ENCODE measurements around the gene SCLT1. TPM values are rescaled to one million over a fixed set of nuclear protein-coding genes. Genes with fewer than 3 reads are reported as not detected.

The SCLT1 gene
- polyA plus RNA-seq, 1 donor (not counting 4 experiments of a cell fraction or from before 2014, with no cell fraction given): 5.8 TPM

GRCh38 chr4:128917781-128918180 lies 175.6 kb downstream of the SCLT1 start:
- H2AFZ ChIP-seq (ENCODE audit: control insufficient read depth, low read length): no peak overlapping the region
- TF ChIP-seq, protein P1, sequence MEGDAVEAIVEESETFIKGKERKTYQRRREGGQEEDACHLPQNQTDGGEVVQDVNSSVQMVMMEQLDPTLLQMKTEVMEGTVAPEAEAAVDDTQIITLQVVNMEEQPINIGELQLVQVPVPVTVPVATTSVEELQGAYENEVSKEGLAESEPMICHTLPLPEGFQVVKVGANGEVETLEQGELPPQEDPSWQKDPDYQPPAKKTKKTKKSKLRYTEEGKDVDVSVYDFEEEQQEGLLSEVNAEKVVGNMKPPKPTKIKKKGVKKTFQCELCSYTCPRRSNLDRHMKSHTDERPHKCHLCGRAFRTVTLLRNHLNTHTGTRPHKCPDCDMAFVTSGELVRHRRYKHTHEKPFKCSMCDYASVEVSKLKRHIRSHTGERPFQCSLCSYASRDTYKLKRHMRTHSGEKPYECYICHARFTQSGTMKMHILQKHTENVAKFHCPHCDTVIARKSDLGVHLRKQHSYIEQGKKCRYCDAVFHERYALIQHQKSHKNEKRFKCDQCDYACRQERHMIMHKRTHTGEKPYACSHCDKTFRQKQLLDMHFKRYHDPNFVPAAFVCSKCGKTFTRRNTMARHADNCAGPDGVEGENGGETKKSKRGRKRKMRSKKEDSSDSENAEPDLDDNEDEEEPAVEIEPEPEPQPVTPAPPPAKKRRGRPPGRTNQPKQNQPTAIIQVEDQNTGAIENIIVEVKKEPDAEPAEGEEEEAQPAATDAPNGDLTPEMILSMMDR (optimal IDR thresholded peaks at IDR 0.05 in 1 of 3, IDR thresholded peaks at IDR 0.05 in 1 of 3, conservative IDR thresholded peaks at IDR 0.05 in 1 of 3; ENCODE audit: extremely low read depth in 1 of 3, insufficient read depth in 2 of 3, low read length in 3 of 3): no peak
- TF ChIP-seq EZH2 (IDR thresholded peaks at IDR 0.05; ENCODE audit: low read length): no peak
- no peaks in the 10 kb centered on the region for H3K9me1 ChIP-seq (ENCODE audit: control insufficient read depth, extremely low read depth, insufficient read depth, low read length)
- no peaks in the 10 kb centered on the region for H4K20me1 ChIP-seq (ENCODE audit: control insufficient read depth, extremely low read depth, insufficient read depth, low read length)
- no peaks in the 10 kb centered on the region for H3K79me2 ChIP-seq (ENCODE audit: control insufficient read depth, insufficient read depth, low read length)
- dilution Hi-C loops (cut with MboI; ENCODE audit: extremely low pct_ligation_motif_present, low sequenced_read_pairs): no loop called here
- H3K9ac ChIP-seq (ENCODE audit: control insufficient read depth, extremely low read depth, insufficient read depth, low read length): no peak overlapping the region
- no peak overlapping the region for H3K4me2 ChIP-seq (ENCODE audit: control insufficient read depth, extremely low read depth, insufficient read depth, low read depth, low read length)
- H3K36me3 ChIP-seq (ENCODE audit: control insufficient read depth in 2 of 2, extremely low read depth in 1 of 2, insufficient read depth in 2 of 2, low read length in 2 of 2): no peaks in the 10 kb centered on the region
- H3K27ac ChIP-seq (ENCODE audit: control insufficient read depth, insufficient read depth, low read length): no peak overlapping the region
- DNase-seq (ENCODE audit: low read depth, low spot score) (no peak), FAIRE-seq (no peak)
- H3K9me3 ChIP-seq (ENCODE audit: control insufficient read depth, low read depth, low read length): no peaks in the 10 kb centered on the region
- H3K4me1 ChIP-seq (ENCODE audit: control insufficient read depth, extremely low read depth, insufficient read depth, low read length): no peaks in the 10 kb centered on the region
- H3K27me3 ChIP-seq (ENCODE audit: control insufficient read depth, extremely low read depth, insufficient read depth, low read length): no peaks in the 10 kb centered on the region
- no peak overlapping the region for H3K4me3 ChIP-seq (ENCODE audit: control insufficient read depth in 2 of 3, extremely low read depth in 1 of 3, insufficient read depth in 2 of 3, low read depth in 1 of 3, low read length in 3 of 3)

DNA sequence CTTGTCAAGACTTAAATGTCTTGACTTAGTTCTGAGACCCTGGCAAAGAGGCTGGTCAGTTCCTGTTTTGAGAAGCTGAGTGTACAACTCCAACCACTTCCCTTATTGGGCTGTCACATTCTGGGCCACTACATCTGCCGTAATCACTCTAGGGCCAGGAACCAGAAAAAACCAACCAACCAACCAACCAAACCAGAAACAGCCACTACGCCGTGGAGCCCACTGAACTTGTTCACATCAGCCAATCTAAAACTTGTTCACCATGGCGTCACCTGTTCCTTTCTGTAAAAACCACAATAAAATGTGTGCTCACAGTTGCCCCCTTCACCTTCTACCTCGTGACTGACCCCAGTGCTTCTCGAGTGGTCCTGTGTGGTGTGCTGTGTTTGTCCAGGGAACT lies 176.5 kb downstream of the SCLT1 start:
- Histone ChIP-seq H3K27me3 (ENCODE audit: control insufficient read depth, extremely low read depth, insufficient read depth, low read length) (no peaks in the 10 kb centered on the region), H2AFZ (ENCODE audit: control insufficient read depth, low read length) (no peak overlapping the region), H3K9ac (ENCODE audit: control insufficient read depth, extremely low read depth, insufficient read depth, low read length) (no peak overlapping the region), H3K4me1 (ENCODE audit: control insufficient read depth, extremely low read depth, insufficient read depth, low read length) (no peaks in the 10 kb centered on the region), H3K36me3 (ENCODE audit: control insufficient read depth in 2 of 2, extremely low read depth in 1 of 2, insufficient read depth in 2 of 2, low read length in 2 of 2) (no peaks in the 10 kb centered on the region), H3K9me3 (ENCODE audit: control insufficient read depth, low read depth, low read length) (no peaks in the 10 kb centered on the region), H4K20me1 (ENCODE audit: control insufficient read depth, extremely low read depth, insufficient read depth, low read length) (no peaks in the 10 kb centered on the region), H3K27ac (ENCODE audit: control insufficient read depth, insufficient read depth, low read length) (no peak overlapping the region), H3K79me2 (ENCODE audit: control insufficient read depth, insufficient read depth, low read length) (no peaks in the 10 kb centered on the region), H3K4me3 (ENCODE audit: control insufficient read depth in 2 of 3, extremely low read depth in 1 of 3, insufficient read depth in 2 of 3, low read depth in 1 of 3, low read length in 3 of 3) (no peak overlapping the region), H3K9me1 (ENCODE audit: control insufficient read depth, extremely low read depth, insufficient read depth, low read length) (no peaks in the 10 kb centered on the region), H3K4me2 (ENCODE audit: control insufficient read depth, extremely low read depth, insufficient read depth, low read depth, low read length) (no peak overlapping the region)
- DNase-seq (ENCODE audit: low read depth, low spot score) (no peak), FAIRE-seq (no peak)
- TF ChIP-seq EZH2 (IDR thresholded peaks at IDR 0.05; ENCODE audit: low read length): no peak
- TF ChIP-seq, protein P1 (optimal IDR thresholded peaks at IDR 0.05 in 1 of 3, IDR thresholded peaks at IDR 0.05 in 1 of 3, conservative IDR thresholded peaks at IDR 0.05 in 1 of 3; ENCODE audit: extremely low read depth in 1 of 3, insufficient read depth in 2 of 3, low read length in 3 of 3): no peak
- dilution Hi-C loops (cut with MboI; ENCODE audit: extremely low pct_ligation_motif_present, low sequenced_read_pairs): no loop called here

All from keratinocyte (primary cell).